ENCODE measurements around the gene TBC1D2B.

DNA sequence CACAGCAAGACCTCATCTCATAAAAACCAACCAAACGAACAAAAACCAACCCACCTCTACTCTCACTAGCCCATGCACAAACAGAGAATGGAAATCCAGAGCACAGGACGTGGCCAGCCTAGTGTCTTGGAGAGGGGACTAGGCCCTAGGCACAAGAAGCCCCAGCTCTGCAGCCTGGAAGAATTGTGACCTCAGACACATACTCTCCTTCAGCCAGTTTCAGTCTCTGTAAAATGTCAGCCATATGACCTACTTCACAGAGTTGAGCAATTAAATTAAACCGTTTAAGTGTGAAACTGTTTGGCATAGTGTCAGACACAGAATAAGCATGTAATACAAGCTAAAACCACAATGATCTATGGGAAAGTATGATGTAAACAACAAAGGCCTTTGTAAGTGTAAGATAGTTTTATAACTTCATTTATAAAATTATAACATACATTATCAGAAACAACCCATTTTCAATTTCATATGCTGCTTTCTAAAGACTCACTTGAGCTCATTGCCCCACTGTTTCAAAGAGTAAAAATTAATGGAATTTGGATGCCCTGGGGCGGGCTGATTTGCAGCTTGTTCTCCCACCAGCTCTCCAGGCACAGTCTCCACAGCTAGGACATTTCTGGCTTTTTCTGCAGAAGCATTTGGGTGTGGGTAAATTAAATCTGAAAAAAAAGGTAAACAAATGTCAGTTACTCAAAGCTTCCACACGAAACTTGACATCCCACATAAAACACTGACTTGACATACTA, 32.9 kb downstream of the TBC1D2B start:
- TF ChIP-seq, protein P1, sequence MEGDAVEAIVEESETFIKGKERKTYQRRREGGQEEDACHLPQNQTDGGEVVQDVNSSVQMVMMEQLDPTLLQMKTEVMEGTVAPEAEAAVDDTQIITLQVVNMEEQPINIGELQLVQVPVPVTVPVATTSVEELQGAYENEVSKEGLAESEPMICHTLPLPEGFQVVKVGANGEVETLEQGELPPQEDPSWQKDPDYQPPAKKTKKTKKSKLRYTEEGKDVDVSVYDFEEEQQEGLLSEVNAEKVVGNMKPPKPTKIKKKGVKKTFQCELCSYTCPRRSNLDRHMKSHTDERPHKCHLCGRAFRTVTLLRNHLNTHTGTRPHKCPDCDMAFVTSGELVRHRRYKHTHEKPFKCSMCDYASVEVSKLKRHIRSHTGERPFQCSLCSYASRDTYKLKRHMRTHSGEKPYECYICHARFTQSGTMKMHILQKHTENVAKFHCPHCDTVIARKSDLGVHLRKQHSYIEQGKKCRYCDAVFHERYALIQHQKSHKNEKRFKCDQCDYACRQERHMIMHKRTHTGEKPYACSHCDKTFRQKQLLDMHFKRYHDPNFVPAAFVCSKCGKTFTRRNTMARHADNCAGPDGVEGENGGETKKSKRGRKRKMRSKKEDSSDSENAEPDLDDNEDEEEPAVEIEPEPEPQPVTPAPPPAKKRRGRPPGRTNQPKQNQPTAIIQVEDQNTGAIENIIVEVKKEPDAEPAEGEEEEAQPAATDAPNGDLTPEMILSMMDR (IDR thresholded peaks at IDR 0.05) = no peak
- TF ChIP-seq EP300 (IDR thresholded peaks at IDR 0.05) (no peak), POLR2AphosphoS5 (IDR thresholded peaks at IDR 0.05) (no peak), POLR2A (IDR thresholded peaks at IDR 0.05) (no peak)

All from upper lobe of left lung (tissue), 4 donors.